A549 (cell line): ENCODE results near the gene NPIPB4.
"Not testable (repeated sequence)": the region's sequence is repeated elsewhere in the genome, so short reads cannot be mapped to it uniquely, and the experiment has no call there.

ENCODE experiments used
- CTCF ChIP-seq: fragments of >200 bp; sonication (Bioruptor Twin); formaldehyde crosslinking; IDR thresholded peaks from 3 replicates; pipeline ENCODE4 v1.5.1; 2016
- EP300 ChIP-seq, 2 experiments: fragments of >200 bp; sonication (Bioruptor Twin); formaldehyde crosslinking; IDR thresholded peaks; 2 replicates in 1 of 2; 3 replicates in 1 of 2; pipeline ENCODE4 v1.6.1; 2016 to 2017
- HES2 ChIP-seq: fragments of >200 bp; sonication (Bioruptor Twin); formaldehyde crosslinking; IDR thresholded peaks from 2 replicates; pipeline ENCODE4 v1.6.1; 2016
- HMGXB4 ChIP-seq: fragments of 250-450 bp; sonication (Bioruptor Pico); IDR thresholded peaks from 2 replicates; pipeline ENCODE4 v1.5.0; 2021; ENCODE audit warnings: mild to moderate bottlenecking, moderate library complexity, borderline replicate concordance
- KDM1A ChIP-seq: fragments of 200-600 bp; sonication (generic); IDR thresholded peaks from 2 replicates; pipeline ENCODE4 v1.6.1; 2016; ENCODE audit warnings: low read depth, mild to moderate bottlenecking
- MYC ChIP-seq: IDR thresholded peaks from 2 replicates; pipeline ENCODE4 v1.6.1; 2012; ENCODE audit warnings: mild to moderate bottlenecking, inconsistent platforms, low read length, improper control_type of control experiment, borderline replicate concordance
- NFE2L2 ChIP-seq: fragments of 150-350 bp; conservative IDR thresholded peaks from 2 replicates; pipeline ENCODE4 v1.6.1; 2014; ENCODE audit warnings: low read length
- NR3C1 ChIP-seq: fragments of >200 bp; sonication (Bioruptor Twin); formaldehyde crosslinking; IDR thresholded peaks from 3 replicates; pipeline ENCODE4 v1.6.1; 2017
- POLR2A ChIP-seq: IDR thresholded peaks from 2 replicates; pipeline ENCODE4 v1.6.1; 2012; ENCODE audit warnings: mild to moderate bottlenecking, low read length
- RFX5 ChIP-seq: fragments of 450-650 bp; IDR thresholded peaks from 2 replicates; pipeline ENCODE4 v1.7.1; 2014; ENCODE audit warnings: antibody characterized with exemption, mild to moderate bottlenecking, moderate library complexity
- RNF2 ChIP-seq: fragments of 200-600 bp; sonication (generic); IDR thresholded peaks from 2 replicates; pipeline ENCODE4 v1.6.1; 2016; ENCODE audit warnings: low read depth, mild to moderate bottlenecking, antibody characterized with exemption, moderate library complexity, borderline replicate concordance
- SMC3 ChIP-seq: fragments of >200 bp; sonication (Bioruptor Twin); formaldehyde crosslinking; IDR thresholded peaks from 3 replicates; pipeline ENCODE4 v1.6.1; 2018; ENCODE audit warnings: inconsistent platforms
- USF2 ChIP-seq: fragments of 450-650 bp; IDR thresholded peaks from 2 replicates; pipeline ENCODE4 v1.6.1; 2014; ENCODE audit warnings: antibody characterized with exemption
- ZFP36 ChIP-seq: fragments of 450-650 bp; IDR thresholded peaks from 2 replicates; pipeline ENCODE4 v1.6.1; 2014; ENCODE audit warnings: borderline replicate concordance; ENCODE audit not compliant: partially characterized antibody

GRCh38 chr16:21835747-21836146, 21.8 kb downstream of the NPIPB4 start:
- TF ChIP-seq CTCF; SMC3; MYC; NR3C1; HMGXB4 (CRISPR knock-in tag); RFX5; USF2; NFE2L2; POLR2A; EP300 (IDR thresholded peaks at IDR 0.05); HES2; RNF2; KDM1A; ZFP36: not testable (repeated sequence)
